HG02885 (cell line): ENCODE measurements around the gene PDXDC1.
"Not testable (repeated sequence)": the region's sequence is repeated elsewhere in the genome, so short reads cannot be mapped to it uniquely, and the experiment has no call there.

Experiments used
- ATAC-seq: cut with Tn5 transposase; IDR thresholded peaks from one replicate; pipeline ENCODE4 v1.9.1; 2021; ENCODE audit warnings: mild to moderate bottlenecking; ENCODE audit not compliant: unreplicated experiment, poor library complexity

The PDXDC1 gene

DNA sequence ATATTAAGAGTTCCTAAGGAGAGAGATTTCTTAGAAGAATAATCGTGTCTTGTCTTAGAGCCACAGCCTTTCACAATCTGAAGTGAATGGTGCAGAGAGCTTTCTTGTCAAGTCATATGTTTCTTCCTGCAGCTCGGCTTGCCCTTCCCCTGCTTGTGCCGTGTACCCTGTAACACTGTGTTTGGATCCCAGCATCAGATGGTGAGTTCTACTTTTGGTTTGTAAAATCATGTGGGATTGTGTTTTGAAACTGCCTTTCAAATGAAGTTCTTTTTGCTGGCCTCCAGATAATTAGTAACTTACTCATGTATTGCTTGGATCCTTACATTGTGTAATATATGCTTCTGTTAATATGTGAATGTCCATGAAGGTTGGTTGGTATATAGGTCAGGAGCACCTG is 33.8 kb downstream of the PDXDC1 start:
- not testable (repeated sequence) for ATAC-seq

GRCh38 chr16:15012941-15013340 is 38.1 kb downstream of the PDXDC1 start:
- not testable (repeated sequence) for ATAC-seq

DNA sequence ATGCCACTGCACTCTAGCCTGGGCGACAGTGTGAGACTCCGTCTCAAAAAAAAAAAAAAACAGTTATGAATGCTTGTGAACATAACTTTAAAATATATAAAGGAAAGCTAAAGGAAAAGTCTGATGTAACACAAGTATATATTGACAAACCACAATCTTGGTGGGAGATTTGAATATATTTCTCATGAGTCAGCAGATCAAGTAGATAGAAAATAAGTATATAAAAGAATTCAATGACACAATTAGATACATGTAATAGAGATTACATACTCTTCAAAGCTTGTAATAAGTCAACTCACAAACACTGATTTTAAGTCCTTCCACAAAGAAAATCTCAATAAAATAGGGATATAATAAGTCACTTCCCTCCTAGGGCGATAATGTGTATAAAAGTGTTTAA is 40.8 kb downstream of the PDXDC1 start:
- ATAC-seq: not testable (repeated sequence)

- ATAC-seq: not testable (repeated sequence)
These were observed 41.5 kb downstream of the PDXDC1 start for GRCh38 chr16:15016354-15016753.

- ATAC-seq: not testable (repeated sequence)
These were observed 42.2 kb downstream of the PDXDC1 start for GRCh38 chr16:15016951-15017580.

DNA sequence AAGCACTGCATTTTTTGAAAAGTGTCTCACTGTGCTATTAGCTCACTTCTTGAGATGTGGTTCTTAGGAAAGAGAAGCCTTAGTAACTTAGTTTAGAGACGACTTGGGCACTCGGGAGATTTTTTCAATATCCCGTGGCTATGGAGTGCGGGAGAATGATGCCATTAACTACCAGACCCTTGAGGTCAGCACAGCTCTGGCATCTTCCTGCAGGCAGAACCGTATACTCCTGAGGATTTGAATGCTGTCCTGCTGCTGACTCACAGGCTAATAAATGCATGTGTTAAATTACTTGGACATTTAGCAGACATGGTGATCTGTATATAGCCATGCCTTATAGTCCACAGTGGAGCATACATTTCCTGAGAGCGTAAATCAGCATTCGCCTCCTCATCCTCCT is 46.6 kb downstream of the PDXDC1 start:
- not testable (repeated sequence) for ATAC-seq

- peak; percentile 86 for ATAC-seq
These were observed 47.4 kb downstream of the PDXDC1 start for GRCh38 chr16:15022194-15022593.

DNA sequence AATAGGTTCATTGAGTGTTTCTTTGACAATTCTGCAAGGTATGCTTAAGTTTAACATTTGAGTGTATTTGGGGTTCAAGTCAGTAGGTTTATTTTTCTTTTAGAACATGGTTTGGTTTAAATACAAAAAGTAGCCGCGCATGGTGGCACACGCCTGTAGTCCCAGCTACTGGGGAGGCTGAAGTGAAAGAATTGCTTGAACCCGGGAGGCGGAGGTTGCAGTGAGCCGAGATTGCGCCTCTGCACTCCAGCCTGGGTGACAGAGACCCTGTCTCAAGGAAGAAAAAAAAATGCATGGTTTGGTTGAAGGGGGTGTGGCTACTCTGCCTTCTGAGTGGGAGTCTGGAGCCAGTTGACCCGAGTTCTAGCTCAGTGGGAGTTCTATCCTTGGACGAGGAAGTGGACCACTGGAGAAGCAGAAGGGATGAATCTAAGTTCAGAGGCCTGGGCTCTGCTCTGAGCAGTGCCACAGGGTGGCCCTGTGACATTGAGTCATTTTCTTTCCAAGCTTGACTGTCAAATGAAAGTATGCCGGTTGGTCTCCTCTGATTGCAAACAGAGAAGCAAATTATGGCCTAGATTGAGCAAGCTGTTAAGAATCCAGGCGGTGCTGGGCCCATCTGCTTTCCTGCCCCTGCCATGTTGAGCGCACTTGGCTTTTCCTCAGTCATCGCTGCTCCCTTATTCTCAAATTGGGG is 48.7 kb downstream of the PDXDC1 start:
- not testable (repeated sequence) for ATAC-seq

- ATAC-seq: not testable (repeated sequence)
These were observed 50.0 kb downstream of the PDXDC1 start for GRCh38 chr16:15024858-15025199.

- not testable (repeated sequence) for ATAC-seq
These were observed 50.6 kb downstream of the PDXDC1 start for GRCh38 chr16:15025234-15025951.

- ATAC-seq: not testable (repeated sequence)
These were observed 52.2 kb downstream of the PDXDC1 start for GRCh38 chr16:15027051-15027450.

GRCh38 chr16:15027503-15028344 is 52.9 kb downstream of the PDXDC1 start:
- not testable (repeated sequence) for ATAC-seq

DNA sequence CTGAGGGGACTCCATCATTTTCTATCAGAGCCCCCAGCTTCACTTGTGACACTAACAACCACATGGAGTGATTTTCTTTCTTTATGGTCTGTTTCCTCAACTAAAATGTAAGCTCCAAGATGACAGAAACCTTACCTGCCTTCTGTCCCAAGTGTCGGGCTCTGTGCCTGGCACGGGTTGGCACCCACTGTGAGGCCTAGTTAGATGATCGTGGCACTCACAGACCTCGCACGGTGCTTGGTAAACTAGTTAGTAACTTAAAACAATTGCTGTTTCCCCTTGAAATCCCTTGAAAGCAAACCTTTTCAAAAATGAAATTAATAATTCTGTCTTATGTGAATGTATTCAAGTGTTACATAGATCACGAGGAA is 53.5 kb downstream of the PDXDC1 start:
- ATAC-seq: not testable (repeated sequence)

- ATAC-seq: not testable (repeated sequence)
These were observed 54.2 kb downstream of the PDXDC1 start for GRCh38 chr16:15028801-15029698.

DNA sequence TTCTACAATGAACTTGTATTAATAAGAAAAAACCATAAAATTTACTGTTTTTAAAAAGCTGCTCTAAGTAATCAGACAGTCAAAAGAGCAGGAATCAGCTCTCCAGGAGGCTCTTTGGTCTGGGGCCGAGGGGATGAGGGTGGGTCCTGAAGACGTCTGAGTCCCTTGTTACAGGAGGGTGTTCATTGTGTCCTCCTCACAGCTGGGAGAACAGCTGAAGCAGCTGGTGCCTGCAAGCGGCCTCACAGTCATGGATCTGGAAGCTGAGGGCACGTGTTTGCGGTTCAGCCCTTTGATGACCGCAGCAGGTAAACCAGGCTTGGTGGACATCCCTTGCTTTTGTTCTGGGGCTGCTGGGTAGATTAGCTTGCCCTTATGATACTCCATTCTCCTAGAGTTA is 54.9 kb downstream of the PDXDC1 start:
- not testable (repeated sequence) for ATAC-seq

DNA sequence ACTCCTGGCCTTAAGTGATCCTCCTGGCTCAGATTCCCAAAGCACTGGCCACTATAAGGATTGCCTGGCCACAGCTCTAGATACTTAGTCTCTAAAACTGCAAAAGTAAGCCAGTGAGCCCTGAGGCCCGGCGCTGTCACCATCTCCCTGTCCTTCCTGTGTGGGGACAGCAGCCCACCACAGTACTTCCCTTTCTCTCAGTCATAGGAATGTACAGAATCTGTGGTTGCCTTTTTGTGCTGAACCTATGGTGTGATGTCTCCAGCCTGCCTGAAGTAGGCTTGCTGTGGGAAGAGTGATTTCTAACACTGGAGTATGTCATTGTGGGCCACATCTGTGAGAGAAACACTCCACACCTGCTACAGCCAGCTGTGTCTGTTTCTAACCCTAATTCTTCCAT is 56.4 kb downstream of the PDXDC1 start:
- ATAC-seq: no peak

- no peak for ATAC-seq
These were observed 56.8 kb downstream of the PDXDC1 start for GRCh38 chr16:15031586-15031985.

DNA sequence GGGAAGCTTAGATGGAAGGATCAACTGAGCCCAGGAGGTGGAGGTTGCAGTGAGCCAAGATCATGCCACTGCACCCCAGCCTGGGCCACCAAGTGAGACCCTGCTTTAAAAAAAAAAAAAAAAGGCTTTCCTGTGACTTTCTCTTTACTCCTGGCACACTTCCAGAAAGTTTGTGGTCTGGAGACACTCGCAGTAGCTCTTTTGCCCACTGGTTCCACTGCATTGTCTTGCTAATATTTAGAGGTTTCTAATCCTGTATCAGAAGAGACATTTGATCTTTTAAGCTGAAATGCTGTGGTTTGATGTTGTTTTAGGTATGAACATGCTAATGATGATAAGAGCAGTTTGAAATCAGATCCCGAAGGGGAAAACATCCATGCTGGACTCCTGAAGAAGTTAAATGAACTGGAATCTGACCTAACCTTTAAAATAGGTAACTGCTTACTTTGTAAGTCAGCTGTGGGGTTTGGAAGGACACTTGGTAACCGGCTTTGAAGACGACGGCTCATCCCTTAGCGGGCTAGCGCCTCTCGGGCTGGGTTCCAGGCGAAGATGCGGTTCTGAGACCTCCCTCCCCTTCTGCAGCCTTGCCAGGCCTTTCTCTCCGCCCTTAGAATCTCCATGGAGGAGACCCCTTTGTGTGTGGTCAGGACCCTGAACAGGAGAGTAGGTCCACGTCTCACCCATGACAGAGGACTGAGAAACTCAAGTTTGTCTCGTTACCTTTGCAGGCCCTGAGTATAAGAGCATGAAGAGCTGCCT is 57.9 kb downstream of the PDXDC1 start:
- ATAC-seq: no peak

GRCh38 chr16:15033309-15033707 is 58.5 kb downstream of the PDXDC1 start:
- no peak for ATAC-seq
